Right ventricle myocardium superior (tissue), 1 donor: ENCODE results near the gene KCTD5. TPM values are rescaled to one million over a fixed set of nuclear protein-coding genes. Genes with fewer than 3 reads are reported as not detected.

ENCODE experiments used
- ATAC-seq: fragments of 200-7000 bp; cut with Tn5 transposase; one replicate; pipeline ENCODE4 v1.9.1; 2020; ENCODE audit warnings: mild to moderate bottlenecking; ENCODE audit not compliant: poor library complexity
- DNase-seq: peaks from one replicate; pipeline ENCODE4 v3.0.0-alpha.2; 2020
- intact Hi-C: fragments of 100-400 bp; cut with DNase I; formaldehyde crosslinking; loops from one replicate; pipeline ENCODE4 v1.11.2; 2022
- total RNA-seq: library from RNA; stranded (reverse); fragmentation: NEBNext Ultra II Directional; extraction: Animal tissue kit (Norgen Biotek cat#: 25700); gene quantifications from one replicate; pipeline ENCODE4 v1.2.1, GENCODE V29; 2021
- donor health status: DM: no; HTN: yes; CAD: no; lungs with severe emphysema.

Gene KCTD5
- total RNA-seq, 1 donor from 2014 or later, result 9.8 TPM

DNA sequence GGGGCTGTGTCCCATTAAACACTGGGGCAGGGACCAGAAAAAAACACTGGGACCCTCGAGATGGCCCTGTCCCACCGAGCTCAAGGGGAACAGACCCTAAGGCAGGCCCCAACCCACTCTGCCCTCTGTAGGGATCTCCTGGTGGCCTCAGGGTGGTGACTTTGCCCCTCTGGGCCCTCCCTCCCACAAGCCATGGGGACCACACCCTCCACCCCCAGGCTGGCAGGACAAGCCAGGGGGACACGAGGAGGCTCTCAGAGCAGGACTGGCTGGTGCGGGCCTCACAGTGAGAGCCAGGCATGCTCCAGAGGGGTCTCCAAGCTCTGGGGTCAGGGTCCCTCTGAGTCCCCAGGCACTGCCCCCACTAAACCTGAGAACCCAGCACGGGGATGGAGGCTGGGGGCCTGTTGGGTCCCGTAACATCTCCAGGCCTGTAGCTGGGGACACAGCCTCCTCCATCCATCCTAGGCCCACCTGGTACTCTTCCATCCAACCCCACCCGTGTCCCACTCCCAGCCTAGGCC is 55.6 kb downstream of the KCTD5 start:
- intact Hi-C loops, result no loop called here
- peak; percentile 31 for DNase-seq
- no peak for ATAC-seq

GRCh38 chr16:2738615-2739014 is 56.3 kb downstream of the KCTD5 start:
- ATAC-seq (no peak), DNase-seq (peak; percentile 9)
- intact Hi-C loops, result no loop called here

DNA sequence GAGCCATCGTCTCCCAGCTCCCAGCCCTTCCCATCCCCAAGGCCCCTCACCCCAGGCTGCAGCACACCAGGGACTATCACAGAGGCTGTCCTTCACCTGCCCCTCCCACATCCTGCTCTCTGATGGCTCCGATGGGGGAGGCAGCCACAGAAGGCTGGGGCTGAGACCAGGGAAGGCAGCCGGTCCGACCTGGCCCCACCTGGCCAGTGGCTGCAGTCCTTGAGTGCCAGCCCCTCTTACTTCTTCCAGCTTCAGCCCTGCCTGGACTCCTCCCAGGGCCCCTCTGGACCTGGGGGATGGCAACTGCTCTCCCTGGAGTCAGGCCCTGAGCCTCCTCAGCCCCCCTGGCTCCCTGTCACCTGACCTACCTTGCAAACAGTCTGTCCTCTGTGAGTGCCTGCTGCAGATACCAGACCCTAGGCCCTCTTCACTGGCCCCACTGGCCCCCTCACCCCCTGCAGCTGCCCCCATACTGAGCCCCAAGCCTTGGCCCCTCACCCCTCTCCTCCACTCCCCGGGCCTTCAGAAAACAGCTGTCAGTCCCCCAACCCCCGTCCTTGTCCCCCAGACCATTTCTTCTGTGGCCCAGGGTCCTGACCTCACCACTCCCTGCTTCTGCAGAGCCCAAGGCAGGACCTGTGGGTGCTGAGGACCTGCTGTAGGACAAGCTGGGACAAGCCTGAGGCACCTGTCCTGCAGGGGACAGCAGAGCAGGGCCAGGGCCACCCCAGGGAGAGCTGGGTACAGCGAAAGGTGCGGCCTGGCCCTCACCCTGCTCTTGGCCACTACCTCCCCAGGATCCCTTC is 57.5 kb downstream of the KCTD5 start:
- intact Hi-C loops, result no loop called here
- ATAC-seq, result no peak
- DNase-seq, result peak; percentile 12

DNA sequence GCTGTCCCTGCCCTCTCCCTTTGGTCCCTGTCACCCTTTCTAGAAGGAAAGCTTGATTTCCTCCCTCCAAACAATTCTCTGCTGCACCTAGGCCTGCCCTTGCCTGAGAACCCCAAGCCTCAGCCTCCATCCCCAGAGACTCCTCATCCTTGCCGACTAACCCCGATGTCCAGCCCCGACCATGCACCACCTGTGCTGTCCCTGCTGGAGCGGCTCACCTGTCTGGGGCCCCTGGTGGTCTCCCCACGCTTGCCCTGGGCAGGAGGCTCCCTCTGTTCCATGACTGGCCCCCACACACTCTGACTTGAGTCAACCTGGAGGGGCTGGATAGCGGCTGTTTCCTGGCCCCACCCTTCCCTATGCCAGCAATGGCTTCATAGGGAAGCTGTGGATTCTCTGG is 58.2 kb downstream of the KCTD5 start:
- no peak for ATAC-seq
- intact Hi-C loops, result no loop called here
- peak; percentile 3 for DNase-seq

GRCh38 chr16:2741168-2741567 is 58.8 kb downstream of the KCTD5 start:
- intact Hi-C loops, result no loop called here

DNA sequence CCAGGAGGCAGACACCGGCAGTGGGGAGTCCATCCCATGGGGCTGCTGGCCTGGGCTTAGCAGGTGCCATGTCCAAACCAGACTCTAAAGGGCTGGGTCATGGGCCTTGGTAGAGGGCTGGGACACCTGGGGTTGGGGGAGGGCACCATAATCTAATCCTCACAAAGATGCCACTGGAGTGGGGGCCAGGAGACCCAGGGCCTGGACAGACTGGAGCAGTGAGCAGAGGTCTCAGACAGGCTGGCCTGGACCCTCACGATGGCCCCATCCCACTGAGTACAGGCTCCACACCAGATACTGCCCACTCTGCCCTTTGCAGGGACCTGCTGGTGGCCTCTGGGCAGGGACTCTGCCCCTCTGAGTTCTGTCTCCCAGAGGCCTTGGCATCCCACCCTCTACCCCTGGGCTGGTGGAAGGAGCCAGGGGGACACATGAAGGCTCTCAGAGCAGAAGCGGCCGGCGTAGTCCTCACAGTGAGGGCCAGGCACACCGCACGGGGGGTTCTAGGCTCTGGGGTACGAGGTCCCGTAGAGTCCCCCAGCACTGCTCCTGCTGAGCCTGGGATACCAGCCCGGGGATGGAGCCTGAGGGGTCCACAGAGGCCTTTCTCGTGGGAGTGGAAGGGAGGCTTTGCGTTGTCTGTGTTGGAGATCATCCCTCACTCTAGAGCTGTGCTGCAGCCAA is 60.1 kb downstream of the KCTD5 start:
- no peak for ATAC-seq
- intact Hi-C loops, result no loop called here
- DNase-seq, result peak; percentile 31

More at GRCh38 chr16:2741168-2741567, 58.8 kb downstream of the KCTD5 start:
- DNase-seq (peak; percentile 4), ATAC-seq (no peak)

DNA sequence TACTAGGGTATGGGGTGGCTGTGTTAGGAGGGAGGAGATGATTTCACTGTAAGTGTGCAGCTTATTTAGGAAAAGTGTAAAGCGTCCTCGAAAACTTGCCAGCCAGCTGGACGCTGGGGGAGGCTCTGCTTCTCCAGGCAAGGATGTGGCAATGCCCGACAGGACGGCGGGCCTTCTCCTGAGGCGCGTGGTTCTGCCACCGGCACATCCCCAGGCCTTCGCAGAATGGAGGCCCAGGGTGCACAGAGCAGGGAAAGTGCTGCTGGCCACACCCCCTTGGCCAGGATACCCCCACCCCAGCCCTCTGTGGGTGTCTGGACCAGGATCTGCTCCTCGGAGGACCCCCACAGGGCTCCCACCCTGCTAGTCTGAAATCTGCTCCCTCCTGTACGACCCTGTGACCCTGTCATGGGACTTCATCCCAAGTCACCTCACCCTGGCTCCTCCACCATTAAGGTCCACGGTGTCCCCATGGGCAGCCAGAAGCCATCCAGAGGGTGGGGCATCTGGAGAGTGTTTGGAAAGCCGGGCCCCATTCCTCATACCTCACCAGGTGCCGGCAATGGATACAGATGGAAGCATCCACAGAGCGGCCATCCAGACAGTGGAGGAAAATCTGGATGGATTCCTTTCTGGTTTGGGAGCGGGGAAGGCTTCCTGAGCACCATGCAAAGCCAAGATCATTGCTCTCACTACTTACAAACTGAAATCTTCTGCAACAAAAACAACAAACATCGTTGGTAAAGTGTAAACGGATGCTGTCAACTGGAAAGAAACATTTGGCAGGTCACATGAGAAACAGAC is 60.9 kb downstream of the KCTD5 start:
- intact Hi-C loops, result no loop called here
- no peak for ATAC-seq
- peak; percentile 13 for DNase-seq

DNA sequence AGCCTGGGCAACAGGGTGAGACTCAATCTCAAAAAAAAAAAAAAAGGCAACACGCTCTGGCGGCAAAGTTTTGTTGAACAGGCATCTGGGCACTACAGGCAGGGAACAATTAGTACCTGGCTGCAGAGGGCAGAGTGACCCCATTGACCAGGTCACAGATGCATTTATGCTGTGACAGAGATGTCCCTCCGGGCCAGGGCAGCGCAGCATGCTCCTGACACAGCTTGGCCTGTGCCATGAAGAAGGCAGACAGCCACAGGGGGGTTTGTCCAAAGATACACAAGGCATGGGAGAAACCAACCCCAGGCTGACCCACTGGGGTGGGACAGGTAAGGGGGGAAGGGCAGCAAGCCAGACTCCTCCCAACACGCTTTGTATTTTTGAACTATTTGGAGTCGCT is 62.4 kb downstream of the KCTD5 start:
- DNase-seq (peak; percentile 10), ATAC-seq (no peak)
- intact Hi-C loops, result no loop called here

- no peak for ATAC-seq
- intact Hi-C loops, result no loop called here
- peak; percentile 34 for DNase-seq
Measured at GRCh38 chr16:2745116-2745890, 63.0 kb downstream of the KCTD5 start.

- intact Hi-C loops, result no loop called here
- DNase-seq, result peak; percentile 20
- ATAC-seq, result no peak
Measured at GRCh38 chr16:2745961-2746360, 63.6 kb downstream of the KCTD5 start.

- intact Hi-C loops, result no loop called here
- no peak for ATAC-seq
Measured at GRCh38 chr16:2748757-2749455, 66.6 kb downstream of the KCTD5 start.

DNA sequence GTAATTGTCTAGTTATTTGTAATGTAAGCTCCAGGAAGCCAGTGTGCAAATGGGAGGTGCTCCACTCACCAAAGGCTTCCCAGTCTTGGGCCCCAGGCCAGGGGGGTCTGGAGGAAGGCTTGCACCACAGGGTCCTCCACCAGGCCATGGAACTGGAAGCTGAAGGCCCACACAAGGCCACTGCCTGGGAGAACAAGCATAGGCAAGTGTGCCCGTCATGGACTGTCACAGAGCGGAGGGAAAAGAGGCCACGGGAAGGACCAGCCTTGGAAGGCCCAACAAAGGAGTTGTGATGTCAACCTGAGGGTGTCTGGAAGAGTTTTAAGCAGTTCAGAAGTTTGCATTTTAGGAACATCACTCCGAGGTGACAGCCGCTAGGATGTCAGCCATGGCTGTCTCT is 67.2 kb downstream of the KCTD5 start:
- ATAC-seq, result no peak
- DNase-seq, result peak; percentile 39
- intact Hi-C loops, result no loop called here

More at GRCh38 chr16:2748757-2749455, 66.6 kb downstream of the KCTD5 start:
- peak; percentile 17 for DNase-seq

- peak; percentile 27 for DNase-seq
- ATAC-seq, result no peak
- intact Hi-C loops, result no loop called here
Measured at GRCh38 chr16:2749936-2750335, 67.6 kb downstream of the KCTD5 start.

DNA sequence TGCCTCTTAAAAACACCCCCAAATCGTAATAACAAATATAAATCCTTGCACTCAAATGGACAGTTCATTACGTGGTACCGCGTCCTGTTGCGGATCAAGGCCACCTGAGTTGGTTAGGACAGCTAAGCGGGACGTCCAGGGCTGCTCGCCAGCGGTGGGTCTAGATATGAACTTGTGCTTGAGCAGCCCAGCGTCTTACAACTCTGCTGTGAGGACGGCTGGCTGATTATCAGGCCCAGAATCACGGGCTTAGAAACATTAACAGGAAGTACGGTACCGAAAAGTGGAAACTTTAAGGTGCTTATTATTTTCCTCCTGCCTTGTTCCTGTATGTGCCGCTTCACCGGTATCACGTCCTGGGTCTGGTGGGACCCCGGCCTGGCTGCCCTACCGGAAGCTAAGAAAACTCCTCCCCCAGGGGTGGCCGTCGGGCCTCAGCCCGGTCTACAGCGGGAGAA is 69.3 kb downstream of the KCTD5 start:
- intact Hi-C loops, result no loop called here
- ATAC-seq, result no peak
- DNase-seq, result peak; percentile 54

GRCh38 chr16:2752035-2752849 is 69.9 kb downstream of the KCTD5 start, which contains the start of gene SRRM2:
SRRM2 (plus strand) TSS chr16:2752638; CDS start chr16:2756365, 3,727 bp downstream.
- ATAC-seq (peak; percentile 96), DNase-seq (peak; percentile 97)
- intact Hi-C loops, result no loop called here

DNA sequence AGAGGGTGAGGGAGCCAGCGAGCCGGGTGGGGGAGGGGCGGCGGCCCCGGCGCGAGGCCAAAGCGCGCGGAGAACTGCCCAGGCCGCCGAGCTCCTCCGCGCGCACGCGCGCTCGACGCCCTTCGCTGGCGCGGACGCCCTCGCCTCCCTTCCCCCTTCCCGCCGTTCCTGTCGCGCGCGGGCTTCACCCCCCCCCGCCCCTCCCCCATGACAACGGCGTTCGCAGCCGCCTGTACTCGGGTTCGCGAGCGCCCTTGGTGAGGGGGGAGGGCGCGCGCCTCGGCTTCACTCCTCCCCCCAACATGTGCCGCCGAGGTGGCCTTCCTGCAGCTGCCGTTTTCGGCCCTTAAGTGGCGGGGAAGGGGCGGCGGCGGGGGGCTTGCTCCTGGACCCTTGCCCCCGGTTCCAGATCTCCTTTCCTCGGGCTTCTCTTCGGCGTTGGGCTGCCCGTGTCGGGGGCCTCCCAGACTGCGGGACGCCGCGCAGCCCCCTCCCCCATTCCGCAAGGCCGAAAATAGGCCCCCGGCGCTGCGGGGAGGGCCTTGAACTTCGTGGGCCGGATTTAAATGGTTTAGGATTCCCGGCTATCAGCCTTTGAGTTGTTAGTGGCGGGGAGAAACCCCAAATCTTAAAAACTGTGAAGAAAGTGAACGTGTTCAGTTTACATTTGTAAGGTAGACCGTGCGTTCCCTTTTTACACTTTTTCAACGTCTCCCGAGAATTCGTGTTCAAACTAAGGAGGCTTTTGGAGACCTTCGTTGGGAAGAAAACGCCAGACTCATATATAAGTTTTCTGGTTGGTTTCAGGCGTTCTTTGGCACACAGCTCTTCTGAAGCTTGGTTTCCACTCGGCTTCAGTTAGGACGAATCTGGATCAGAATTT is 70.8 kb downstream of the KCTD5 start:
- ATAC-seq (peak; percentile 89), DNase-seq (peak; percentile 89)
- intact Hi-C loops, result no loop called here
